Fibroblast of skin of left biceps (primary cell): ENCODE results near the gene CCND2.
A peak's percentile ranks its signal among the peaks of the same experiment; 100 is the strongest.

Experiments used
- DNase-seq, 2 experiments: peaks; one replicate each; pipeline ENCODE4 v3.0.0-alpha.2; 2013; ENCODE audit warnings: low read depth in 2 of 2

CCND2 gene

DNA sequence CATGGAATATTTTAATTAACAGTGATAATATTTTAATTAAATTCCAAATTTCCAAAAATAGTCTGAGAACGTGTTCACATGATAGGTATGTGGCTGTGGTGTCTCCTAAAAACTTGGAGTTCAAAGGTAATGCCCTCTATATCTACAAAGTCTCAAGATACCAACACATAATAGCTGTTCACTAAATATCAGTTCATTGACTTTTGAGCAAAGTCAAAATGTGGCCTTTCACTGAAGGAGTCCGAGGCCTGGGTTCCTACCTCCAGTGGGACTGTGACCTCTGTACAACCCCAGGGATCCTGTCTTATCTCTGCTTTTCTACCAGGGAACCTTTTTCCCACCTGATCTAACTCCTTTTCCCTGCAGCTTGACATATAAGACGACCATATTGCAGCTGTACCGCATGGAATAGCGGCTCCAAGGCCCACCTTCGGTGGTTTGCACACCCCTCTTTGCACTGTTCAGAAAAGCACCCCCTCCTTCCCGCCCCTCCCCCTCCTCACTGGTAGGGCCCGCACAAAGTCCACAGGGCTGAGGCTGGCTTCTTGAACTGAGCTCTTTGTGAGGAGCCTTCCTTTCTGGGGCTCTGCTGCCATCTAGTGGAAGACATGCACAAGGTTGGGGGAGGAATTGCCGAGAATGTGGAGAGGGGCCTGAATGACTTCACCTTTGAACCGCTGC is 3.1 kb downstream of the CCND2 start:
- peak; percentile 79 to 81 for DNase-seq

DNA sequence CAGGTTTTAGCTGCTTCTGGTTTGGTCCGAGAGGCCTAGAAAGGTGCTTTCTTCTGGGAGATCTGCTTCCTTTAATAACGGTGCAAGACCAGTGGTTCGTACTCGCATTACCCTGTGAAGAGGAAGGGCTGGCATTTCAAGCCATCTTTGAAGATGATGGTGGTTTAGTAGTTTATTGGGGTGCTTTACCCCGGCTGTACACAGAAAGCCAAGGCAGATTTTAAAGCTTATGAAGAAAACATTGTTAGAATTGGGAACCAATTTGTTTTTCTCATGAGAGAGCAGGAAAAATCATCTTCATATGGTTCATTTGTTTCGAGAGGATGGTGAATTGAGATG is 3.6 kb downstream of the CCND2 start:
- DNase-seq: no peak

DNA sequence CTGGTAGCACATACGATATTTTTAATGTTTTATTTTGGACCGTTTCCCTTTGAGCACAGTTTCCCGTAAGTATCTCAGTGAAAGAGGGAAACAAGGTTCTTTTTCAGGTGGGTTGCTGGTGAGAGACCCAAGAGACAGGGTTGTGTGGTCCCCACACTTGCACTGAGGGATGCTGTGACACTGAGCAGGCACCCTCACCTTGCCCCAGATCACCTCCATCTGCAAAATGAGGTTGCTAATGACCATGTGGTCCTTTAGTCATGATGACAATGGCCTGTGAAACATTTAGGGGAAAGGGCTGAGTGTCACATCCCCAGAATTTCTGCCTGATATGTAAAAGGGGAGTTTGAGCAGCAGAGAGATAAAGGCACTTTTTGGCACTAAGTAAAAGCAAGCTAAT is 4.3 kb downstream of the CCND2 start:
- no peak for DNase-seq

DNA sequence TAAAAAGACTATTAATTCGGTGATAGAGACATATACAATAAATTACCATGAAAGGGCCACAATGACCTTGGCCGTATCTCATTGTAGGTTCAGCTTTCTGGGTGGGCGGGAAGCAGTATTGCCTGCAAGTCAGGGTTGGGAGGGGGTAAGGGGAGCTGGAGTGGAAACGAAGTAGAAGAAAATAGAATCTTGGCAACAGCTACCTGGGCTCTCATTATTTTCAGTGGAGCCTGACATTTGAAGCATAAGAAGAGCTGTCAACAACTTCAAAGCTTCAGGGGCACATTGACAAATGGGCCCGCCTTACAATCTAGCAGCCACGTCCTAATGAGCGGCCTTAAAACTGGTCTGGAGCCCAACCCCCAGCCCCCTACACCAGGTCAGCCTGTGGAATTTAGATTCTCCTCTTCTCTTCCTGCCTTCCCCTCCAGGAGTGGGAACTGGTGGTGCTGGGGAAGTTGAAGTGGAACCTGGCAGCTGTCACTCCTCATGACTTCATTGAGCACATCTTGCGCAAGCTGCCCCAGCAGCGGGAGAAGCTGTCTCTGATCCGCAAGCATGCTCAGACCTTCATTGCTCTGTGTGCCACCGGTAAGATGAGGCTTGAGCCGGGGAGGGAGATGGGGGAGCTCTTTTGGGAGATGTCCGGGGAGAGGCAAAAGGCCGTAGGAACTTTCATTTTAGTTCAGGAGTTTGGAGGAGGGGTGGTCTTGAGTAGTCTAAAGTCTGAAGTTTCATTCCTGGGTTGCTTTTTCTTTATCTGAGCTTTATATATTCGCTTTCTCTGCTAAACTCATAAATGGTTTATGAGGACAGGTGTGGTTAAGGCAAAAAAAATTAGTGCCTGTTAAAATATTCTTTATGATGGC is 5.0 kb downstream of the CCND2 start:
- DNase-seq: no peak

DNA sequence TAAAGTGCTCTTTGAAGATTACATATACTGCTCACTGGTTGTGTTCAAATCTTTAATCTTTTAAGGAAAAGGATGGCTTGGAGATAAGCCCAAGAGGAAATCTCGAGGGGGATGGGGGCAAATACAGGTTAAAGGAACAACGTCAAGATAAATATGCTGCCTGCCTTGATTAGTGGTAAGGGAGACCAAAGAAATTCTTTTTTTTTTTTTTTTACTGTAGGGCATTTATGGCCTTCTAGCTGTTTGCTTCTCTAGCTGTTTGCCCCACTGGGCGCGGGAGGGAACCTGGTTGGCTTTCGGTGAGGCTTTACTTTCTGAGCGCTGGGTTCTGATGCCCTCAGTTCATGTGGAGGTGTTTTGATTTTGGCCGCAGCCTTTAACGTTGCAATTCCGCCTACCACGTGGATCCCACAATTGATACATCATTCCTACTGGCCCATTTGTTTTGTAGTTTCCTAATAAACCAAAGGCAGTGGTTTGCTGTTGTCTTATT is 5.7 kb downstream of the CCND2 start:
- no peak for DNase-seq

DNA sequence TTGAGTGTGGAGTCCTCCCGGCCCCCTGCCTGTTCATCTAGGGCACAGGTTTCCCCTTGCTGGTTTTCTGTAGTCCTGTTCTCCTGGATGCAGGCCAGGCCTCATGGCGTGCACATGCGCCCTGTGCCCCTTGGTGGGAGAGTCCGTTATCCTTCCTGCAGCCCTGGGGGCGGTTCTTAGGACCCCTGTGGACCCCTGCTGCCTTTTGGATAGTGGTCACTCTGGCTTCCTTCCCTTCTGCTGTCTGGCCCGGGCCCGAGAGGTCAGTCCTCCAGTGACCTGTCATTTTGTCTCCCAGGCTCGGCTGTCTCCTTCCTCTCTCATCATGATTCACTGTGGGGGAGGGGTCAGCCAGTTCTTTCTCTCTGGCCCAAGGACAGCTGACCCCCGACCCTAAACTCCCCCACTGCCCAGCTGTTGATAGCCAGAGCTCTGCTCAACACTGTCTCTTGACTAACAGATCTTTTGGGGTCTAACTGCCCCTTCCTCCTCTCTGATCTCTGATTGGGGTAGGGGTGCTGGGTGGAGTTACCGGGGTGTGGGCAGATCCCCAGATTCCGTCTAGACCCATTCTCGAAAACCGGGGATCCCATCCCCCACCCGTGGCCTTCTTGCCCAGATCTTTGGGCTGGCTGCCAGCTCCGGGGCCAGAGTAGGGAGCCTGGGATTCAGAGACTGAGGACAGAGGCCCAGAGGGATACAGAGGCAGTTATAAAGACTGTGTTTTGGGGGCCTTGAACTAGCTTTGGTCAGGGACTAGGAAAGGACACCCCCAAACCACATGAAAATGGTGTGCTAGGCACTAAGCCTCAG is 7.0 kb downstream of the CCND2 start:
- no peak for DNase-seq

DNA sequence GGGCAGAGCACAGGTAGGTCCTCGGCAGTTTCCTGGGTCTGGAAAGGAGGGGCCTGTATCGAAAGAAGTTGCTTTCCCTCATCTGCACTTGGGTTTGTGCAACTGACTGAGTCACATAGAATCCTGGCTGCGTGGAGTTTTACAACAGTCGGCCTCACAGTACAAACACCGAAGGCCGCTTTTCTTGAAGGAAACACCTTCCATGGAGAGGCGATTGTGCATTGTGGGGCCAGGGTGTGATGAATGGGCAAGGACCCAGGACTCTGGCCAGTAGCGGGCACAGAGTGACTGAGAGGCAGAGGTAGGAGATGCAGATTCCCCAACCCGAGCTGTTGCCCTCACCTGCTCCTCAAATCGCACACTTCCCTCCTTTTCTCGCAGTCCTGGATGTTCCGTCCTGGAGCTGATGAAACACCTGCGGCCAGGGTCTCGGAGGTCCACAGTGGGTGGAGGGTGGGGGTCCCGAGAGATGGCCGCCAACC is 7.7 kb downstream of the CCND2 start:
- DNase-seq: no peak

DNA sequence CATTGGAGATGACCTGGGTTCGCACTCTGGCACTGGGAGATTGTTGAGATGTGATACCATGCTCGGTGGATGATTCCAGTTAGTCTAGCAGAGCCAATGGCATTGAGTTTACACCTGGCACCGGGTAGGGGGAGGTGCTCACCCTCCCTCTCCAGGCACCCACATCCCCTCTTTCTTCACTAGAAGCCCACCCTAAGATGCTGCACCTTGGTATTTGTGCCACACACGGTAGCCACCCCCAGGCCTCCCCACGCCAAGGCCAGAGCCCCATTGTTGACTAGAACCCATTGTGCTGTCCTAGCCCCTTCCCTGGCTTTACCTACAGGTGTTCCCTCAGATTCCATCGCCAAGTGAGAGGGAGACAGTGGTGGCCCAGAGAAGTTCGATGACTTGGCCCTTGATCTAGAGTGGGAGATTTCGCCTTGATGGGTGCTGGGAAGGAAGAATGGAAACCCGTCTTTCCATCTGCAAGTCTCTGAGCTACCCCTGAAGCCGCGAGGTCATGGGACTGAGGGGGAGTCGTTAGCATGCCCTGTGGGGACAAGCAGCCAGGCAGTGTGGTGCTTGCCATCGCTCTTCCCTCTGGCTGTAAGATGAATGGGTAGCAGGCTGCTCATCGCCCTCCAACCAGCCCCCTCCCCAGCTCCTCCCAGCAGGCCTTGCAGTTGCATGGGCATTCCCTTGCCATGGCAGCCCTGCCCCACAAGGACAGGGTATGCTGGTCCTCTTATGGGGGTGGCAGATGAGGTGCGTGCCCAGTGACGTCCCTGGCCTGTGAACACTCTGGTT is 8.7 kb downstream of the CCND2 start:
- DNase-seq: no peak

DNA sequence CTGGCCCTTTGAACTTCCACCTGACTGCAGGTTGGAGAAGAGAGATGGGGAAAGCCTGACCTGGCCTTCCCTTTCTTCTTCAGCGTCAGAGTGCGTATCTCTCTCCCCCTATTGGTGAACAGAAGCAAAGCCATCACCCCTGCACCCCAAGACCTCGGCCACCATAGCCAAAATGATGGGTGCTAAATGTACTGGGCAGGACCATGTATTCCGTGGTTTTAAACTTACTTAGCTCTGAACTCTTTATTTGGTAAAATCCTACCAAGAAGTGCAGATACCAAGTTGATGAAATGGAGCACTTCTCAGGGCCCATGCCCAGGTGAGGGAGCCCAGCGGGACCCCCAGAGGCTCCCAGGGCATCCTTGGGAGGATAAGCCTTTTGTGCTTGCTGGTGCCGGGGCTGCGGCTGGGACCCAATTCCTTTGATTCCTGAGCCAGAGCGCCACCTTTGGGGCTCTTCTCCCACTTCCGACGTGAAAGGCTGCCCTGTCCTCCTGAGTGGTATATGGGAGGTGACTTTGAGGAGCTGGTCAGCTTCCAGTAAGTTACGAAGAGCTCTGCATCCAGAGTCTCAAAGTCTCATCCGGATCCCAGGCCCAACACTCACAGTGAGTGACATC is 9.4 kb downstream of the CCND2 start:
- no peak for DNase-seq

DNA sequence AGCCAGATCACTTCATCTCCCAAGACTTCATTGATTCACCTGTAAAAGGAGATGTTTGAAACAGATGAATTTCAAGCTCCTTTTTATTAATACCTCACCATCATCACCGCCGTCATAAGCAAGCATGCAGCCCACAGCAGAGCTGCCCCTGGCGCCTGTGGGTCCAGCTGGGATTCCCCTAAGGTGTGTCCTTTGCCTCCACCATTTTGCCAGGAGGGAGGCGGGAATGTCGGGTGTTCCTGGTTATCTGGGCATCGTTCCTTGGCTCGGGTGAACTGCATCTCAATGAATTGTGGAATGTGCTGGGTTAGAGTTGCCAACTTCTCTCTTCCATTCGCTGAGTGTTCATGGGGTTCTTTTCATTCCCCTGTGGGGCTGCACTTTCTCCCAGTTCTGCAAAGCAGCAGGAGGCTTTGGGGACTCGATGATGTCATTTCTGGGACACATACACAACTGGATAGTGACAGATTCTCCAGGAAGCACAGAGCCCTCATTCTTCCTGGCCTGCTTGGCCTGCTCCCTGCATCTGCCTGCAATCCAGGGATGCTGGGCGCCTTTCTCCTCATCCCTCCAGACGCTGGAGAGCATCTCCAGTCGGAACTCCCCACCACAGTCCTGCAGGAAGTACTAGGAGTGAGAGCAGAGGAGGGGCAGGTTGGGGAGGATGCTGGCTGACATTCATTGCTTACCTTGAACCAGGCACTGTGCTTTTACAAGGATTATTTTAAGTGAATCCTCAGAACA is 10.1 kb downstream of the CCND2 start:
- no peak for DNase-seq

DNA sequence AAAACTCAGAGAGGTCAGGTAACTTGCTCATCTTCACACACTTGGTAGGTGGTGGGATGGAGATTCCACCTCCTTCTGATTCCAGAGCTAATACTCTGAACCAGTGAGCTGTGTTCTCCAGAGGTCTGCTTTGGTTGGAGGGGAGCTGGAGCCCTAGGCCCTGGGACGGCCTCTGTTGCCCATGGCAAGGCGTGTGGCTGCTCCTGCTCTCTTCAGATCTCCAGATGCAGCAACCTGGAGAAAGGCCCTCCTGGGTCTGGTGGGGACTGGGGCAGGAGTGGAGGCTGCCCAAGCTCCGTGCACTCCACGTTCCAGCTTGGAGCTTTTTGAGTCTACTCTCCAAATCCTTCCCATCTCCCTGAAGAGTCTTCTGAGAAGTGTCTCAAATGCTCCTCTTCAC is 10.7 kb downstream of the CCND2 start:
- DNase-seq: no peak

DNA sequence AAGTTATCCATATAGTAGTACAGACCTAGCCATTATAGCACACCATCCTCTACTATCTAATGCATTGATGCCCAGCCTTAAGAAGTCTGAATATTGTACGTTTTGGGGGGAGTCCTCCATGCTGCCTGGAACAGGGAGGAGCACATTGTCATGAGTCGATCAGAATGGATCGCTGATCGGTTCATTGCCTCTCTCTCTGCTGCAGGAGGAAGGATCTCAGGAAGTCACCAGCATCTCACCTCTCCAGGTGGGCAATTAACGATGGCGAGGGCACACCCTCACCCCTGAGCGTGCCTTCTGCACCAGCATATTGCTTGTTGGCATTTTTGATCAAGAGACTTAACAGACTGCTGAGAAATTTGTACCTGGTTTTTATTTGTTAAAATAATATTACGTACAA is 11.5 kb downstream of the CCND2 start:
- DNase-seq: no peak

DNA sequence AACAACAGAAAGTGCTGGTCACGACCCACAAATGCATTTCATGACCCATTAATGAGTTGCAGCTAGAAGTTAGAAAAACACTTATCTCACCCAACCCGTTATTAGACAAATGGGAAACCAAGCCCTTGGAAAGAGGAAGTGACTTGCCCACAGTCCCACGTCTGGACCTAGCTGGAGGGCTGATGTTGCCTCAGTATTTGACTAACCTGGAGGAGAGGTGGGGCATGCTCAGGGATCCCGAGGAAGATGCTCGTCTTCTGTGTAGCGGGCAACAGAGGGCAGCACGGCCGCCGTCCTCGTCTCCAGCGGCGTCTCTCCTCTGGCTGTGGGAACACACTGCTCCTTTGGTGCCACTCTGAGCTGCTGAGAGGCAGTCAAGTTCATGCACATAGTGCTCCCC is 12.7 kb downstream of the CCND2 start:
- DNase-seq: no peak

DNA sequence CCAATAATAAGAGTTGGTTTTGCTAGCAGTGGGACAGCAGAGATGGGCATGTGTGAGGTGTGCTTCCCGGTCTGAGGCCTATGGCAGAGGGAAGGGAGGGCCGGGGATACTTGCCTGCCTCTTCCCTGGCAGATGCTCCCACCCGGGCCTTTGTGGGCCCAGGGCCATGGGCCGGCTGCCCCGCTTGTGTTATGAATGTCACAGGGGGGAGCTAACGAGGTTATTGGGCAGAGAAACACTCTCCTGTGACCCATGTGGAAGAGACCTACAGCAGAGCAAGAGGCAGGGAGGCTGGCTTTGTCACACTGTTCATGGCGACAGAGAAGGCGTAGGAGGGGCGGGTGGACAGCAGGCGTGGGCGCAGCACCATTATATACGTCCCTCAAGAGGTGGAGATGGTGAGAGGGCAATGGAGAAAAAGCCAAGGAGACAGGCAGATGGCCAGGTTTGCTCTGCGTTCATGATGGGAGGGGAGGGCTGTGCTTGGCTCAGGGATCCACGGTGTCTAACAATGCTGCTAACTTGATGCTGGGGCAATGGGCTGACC is 13.3 kb downstream of the CCND2 start:
- no peak for DNase-seq

DNA sequence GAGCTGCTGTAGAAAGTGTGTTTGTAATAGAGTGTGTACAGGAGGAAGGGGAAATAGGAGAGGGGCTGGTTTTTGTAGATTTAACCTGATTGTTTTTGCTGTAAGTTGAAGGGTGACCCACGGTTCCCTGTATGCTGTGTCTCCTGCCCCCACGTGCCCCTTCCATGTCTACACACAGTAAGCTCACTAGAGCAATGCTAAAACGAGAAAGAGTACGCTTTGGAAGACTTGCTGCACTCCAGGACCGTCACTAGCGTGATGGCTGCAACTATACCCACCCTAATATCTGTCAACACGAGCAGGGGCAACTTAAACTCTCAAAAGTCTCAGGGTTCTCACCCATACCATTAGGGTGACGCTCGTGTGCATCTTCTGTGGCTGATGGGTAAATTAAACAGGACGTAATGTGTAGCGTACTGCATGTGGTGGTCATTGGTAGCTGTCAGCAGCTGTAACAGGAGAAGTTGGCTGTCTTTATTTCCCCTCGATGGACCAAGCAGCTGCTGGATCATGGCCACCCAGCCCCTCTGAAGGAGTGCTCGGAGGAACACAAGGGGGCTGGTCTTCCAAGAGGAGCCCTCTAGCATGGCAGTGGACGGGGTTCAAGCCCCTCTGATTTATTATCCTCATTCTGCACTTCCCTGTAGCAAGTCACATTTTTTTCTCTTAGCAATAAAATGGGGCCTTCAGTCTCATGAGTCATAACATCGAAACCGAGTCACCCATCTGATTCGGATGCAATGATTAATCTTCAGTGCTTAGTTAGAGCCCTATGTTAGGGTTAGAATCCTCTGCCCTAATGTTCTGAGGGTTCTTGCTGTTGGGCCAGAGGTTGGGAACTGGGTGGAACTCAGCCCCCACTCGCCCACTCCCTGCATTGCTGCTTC is 14.0 kb downstream of the CCND2 start:
- no peak for DNase-seq

DNA sequence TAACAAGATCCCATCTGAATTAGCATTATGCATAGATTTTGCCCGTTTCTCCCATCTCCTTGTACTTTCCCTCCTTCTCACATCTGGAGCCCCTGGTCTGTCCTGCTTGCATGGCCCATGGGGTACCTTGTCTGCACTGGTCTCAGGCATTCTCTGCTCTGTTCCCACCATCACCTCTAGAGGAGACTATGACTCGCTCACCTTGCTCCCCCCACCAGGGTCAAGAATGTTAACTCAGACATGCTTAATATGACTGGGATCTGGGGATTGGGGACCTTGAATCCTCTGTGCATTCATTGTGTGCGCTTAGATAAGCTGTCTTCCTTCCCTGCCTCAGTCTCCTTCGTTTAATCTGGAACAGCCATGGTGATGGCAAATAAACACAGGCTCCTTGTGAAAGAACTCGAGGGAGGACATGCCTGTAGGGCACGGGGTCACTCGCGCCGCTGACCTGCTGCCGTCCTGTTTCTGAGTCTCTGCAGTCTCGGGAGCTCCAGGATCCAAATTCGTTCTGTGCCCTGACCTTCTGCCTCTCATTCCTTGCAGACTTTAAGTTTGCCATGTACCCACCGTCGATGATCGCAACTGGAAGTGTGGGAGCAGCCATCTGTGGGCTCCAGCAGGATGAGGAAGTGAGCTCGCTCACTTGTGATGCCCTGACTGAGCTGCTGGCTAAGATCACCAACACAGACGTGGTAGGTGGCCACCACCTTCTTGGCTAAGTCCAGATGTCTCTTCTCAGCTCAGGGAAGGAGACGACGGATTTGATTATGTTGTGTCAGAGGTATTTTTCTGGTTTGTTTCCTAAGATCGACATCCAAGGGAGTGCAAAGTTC is 15.0 kb downstream of the CCND2 start:
- DNase-seq: no peak

DNA sequence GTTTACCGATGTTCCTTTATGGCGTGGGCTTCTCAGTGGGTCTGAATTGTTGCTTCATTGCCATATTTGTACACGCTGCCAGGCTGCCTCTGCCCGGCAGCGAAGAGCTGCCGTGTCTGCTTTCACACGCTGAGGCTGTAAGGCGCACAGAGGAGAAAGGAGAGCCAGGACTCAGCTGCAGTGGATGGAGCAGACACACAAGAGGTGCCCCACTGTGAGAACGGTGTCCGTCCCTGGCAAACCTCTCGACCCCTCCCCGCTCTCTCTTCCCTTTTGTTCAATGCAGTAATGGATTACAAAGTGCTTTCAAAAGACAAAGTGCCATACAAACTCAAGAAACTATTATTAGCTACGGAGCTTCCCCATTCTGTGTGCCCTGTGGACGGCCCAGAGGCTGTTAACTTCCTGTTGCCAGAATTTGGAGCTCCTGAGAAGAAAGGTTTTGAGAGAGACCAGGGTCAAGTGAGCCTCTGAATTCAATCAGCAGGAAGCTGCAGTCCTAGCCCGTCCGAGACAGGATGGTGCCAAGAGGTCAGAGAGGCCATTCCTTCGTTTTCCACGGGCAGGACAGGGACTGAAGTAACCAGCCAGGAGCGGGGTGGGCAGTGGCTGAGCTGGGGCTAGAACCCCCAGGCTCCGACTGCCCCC is 15.8 kb downstream of the CCND2 start:
- DNase-seq: no peak
